MG63 (cell line): Measurements from ENCODE around the gene FARSA. TPM values are rescaled to one million over a fixed set of nuclear protein-coding genes. Genes with fewer than 3 reads are reported as not detected.
"Not testable (repeated sequence)": the region's sequence is repeated elsewhere in the genome, so short reads cannot be mapped to it uniquely, and the experiment has no call there.

Source experiments
- DNase-seq: peaks from one replicate; pipeline ENCODE4 v3.0.0-alpha.2; 2020
- H3K27me3 ChIP-seq: fragments of 250-450 bp; sonication (Bioruptor Pico); 2 replicates; pipeline ENCODE4 v1.5.1; 2020; ENCODE audit warnings: mild to moderate bottlenecking, moderate library complexity
- H3K36me3 ChIP-seq: fragments of 250-450 bp; sonication (Bioruptor Pico); 2 replicates; pipeline ENCODE4 v1.5.1; 2020; ENCODE audit warnings: mild to moderate bottlenecking, moderate library complexity
- H3K4me3 ChIP-seq: fragments of 250-450 bp; sonication (Bioruptor Pico); 2 replicates; pipeline ENCODE4 v1.5.1; 2020; ENCODE audit warnings: mild to moderate bottlenecking, moderate library complexity
- H3K9me3 ChIP-seq: fragments of 250-450 bp; sonication (Bioruptor Pico); 2 replicates; pipeline ENCODE4 v1.5.1; 2020; ENCODE audit warnings: mild to moderate bottlenecking, moderate library complexity
- total RNA-seq: library from RNA; depleted of rRNA; stranded (reverse); fragments of >200 nt; shearing (Covaris generic); gene quantifications from 2 replicates; pipeline ENCODE4 v1.2.3, GENCODE V29; 2014; ENCODE audit warnings: low replicate concordance

The FARSA gene
- total RNA-seq, 1 experiment from 2014 or later = 410 TPM

DNA sequence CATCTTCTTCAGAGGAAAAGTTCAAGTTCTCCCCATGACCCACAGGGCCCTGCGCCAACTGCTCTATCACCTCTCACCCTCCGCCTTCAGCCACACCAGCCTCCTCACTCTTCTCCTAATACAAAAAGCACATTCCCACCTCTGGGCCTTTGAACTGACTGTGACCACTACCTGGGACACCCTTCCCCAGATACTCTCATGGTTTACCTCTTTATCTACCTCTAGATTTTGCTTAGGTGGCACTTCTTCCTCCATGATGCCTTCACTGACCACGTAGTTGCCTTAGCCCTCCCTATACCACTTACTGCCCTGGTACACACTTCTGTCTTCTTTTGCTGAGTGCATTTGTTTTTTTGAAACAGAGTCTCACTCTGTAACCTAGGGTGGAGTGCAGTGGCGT lies 10.6 kb downstream of the FARSA start:
- DNase-seq = no peak
- H3K36me3 ChIP-seq = peaks cover 63% of the 10 kb centered on the region
- H3K27me3 ChIP-seq = no peaks in the 10 kb centered on the region
- H3K9me3 ChIP-seq = no peaks in the 10 kb centered on the region; the same call in 1 of the 2 replicates
- H3K4me3 ChIP-seq = no peak overlapping the region

GRCh38 chr19:12921047-12921446 lies 12.5 kb downstream of the FARSA start:
- H3K27me3 ChIP-seq = no peaks in the 10 kb centered on the region
- DNase-seq = no peak
- no peak overlapping the region for H3K4me3 ChIP-seq
- H3K9me3 ChIP-seq = no peaks in the 10 kb centered on the region; the same call in 1 of the 2 replicates
- H3K36me3 ChIP-seq = peaks cover 48% of the 10 kb centered on the region

DNA sequence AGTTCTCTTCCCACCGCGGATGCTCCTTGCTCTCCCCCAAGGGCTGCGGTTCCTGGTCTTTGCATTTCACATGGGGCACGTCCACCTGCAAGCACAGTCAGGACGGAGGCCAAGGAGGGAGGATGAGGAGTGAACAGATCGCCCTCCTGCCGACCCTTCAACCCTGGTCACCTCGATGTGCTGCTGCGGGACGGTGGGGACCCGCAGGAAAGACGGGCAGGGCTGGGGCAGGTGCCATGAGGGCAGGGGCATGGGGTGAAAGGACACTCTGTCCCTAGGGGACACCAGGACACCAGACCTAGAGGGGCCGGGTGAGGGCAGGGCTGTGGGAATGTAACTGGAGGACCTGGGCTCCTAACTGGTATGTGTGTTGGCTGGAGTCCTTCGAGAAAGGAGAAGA lies 15.3 kb downstream of the FARSA start:
- no peak for DNase-seq
- Histone ChIP-seq H3K27me3 (no peaks in the 10 kb centered on the region), H3K9me3 (no peaks in the 10 kb centered on the region; the same call in 1 of the 2 replicates), H3K36me3 (peaks cover 20% of the 10 kb centered on the region), H3K4me3 (no peak overlapping the region)

GRCh38 chr19:12915860-12916259 lies 17.7 kb downstream of the FARSA start:
- H3K36me3 ChIP-seq, H3K27me3 ChIP-seq, H3K4me3 ChIP-seq, DNase-seq, H3K9me3 ChIP-seq: not testable (repeated sequence)

DNA sequence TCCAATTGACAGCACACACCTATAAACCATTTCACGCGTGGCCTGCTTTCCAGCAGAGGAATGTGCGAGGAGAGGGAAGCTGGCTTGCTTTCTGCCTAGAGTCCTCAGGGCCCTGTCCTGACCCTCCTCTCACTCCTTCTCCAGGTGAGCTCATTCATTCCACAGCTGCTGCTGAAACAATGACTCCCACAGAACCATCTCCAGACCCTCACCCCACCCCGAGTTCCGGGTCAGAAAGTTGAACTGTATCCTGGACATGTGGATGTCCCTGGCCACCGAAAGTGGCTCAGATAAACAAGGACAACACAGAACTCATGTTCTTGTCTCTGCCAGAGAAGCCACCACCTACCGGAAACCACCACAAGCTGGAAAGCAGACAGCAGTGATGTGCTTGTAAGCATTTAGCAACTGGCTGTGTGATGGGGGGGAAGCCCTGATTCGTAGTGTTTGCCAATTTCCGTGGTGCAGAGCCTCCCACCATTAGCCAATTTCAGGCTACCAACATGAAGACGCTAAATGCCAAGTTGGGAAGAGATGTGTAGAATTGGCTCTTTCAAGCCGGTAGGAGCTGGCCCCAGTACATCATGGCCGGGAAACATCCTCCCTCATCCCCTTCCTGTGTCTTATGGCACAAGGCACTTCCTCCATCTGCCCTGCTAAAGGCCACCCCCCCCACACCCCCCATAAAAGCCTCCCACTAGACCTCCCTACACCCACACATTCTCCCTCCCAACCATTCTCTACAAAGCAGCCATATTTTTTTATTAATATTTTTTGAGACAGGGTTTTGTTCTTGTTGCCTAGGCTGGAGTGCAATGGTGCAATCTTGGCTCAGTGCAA lies 19.4 kb downstream of the FARSA start:
- Histone ChIP-seq H3K4me3 (no peak overlapping the region), H3K36me3 (no peaks in the 10 kb centered on the region), H3K27me3 (0 out of 2 replicates have a peak, but pooled peaks cover 3% of the 10 kb centered on the region), H3K9me3 (no peaks in the 10 kb centered on the region; the same call in 1 of the 2 replicates)
- DNase-seq = no peak

DNA sequence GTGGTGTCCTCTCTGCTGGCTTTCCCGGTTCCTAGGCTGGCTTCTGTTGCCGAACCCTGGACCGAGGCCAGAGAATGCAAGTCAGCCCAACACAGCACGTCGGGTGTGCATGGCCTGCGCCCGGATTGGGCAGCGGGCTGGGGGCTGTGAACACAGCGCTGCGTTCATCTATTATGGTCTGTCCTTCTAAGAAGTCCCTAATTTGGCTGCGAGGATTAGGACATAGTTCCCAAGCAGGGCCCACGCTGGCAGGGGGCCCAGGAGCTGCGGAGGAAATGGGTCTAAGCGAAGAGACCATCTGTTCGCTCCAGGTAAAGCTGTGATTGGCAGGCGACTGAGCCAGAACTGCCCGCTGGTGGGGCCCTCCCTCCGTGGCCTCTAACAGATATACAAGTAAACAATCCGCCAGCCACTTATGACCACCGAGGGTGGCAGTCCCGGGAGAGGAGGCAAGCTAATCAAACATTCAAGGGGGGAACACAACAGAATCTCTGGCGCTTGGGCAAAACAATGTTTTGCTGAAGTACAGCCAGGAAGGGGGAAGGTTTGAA lies 20.4 kb downstream of the FARSA start:
- H3K9me3 ChIP-seq = no peaks in the 10 kb centered on the region
- 0 out of 2 replicates have a peak, but pooled peaks cover 3% of the 10 kb centered on the region for H3K27me3 ChIP-seq
- H3K36me3 ChIP-seq = no peaks in the 10 kb centered on the region
- no peak for DNase-seq
- no peak overlapping the region for H3K4me3 ChIP-seq

DNA sequence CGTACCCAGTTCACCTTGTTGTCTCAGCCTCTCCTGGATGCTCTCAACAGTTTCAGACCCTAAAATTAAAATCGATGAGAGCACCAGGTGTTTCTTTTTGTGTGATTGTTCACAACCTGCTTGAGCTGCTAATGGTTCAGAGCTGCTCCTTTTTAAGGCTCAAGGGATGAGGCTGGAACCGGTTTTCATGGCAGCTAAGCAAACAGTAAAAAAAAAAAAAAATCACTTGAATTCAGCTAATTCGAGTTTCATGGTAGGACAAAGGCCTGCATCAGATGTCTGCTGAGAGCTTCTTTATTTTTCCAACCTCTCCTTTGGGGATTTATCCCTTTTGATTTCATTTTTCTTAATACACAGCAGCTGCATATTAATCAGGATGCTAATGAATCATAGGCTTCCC lies 20.9 kb downstream of the FARSA start:
- Histone ChIP-seq H3K27me3 (0 out of 2 replicates have a peak, but pooled peaks cover 3% of the 10 kb centered on the region), H3K36me3 (no peaks in the 10 kb centered on the region), H3K4me3 (no peak overlapping the region), H3K9me3 (no peaks in the 10 kb centered on the region)
- no peak for DNase-seq

- no peaks in the 10 kb centered on the region for H3K9me3 ChIP-seq
- no peaks in the 10 kb centered on the region for H3K27me3 ChIP-seq
- H3K4me3 ChIP-seq = no peak overlapping the region
- H3K36me3 ChIP-seq = no peaks in the 10 kb centered on the region; the same call in 1 of the 2 replicates
- DNase-seq = no peak
Observed at GRCh38 chr19:12907166-12907565, 26.3 kb downstream of the FARSA start.

GRCh38 chr19:12899891-12900518 lies 33.5 kb downstream of the FARSA start:
- Histone ChIP-seq H3K36me3 (peaks cover 20% of the 10 kb centered on the region), H3K9me3 (no peaks in the 10 kb centered on the region), H3K4me3 (no peak overlapping the region), H3K27me3 (no peaks in the 10 kb centered on the region)
- no peak for DNase-seq

DNA sequence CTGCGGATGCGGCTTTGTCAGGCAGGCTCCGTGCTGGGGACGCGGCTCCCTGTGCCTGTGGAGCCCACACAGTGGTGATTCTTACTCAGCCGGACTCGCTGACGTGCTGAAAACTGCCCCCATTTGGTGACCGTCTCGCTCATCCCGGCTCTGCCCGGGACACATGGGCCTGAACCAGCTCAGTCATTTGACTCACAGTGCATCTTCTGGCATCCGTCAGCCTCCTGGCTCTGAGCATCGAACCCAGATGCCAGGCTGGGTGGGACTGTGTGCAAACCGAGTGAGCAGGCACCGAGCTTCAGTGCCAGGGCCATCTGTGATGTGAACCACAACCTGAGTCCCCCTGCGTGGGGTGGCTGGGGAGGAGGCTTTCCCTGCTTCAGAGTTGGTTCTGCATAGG lies 37.1 kb downstream of the FARSA start:
- Histone ChIP-seq H3K36me3 (peaks cover 33% of the 10 kb centered on the region), H3K9me3 (no peaks in the 10 kb centered on the region), H3K27me3 (no peaks in the 10 kb centered on the region), H3K4me3 (no peak overlapping the region)
- DNase-seq = no peak

- Histone ChIP-seq H3K27me3 (no peaks in the 10 kb centered on the region; the same call in 1 of the 2 replicates), H3K36me3 (peaks cover 30% of the 10 kb centered on the region), H3K4me3 (no peak overlapping the region), H3K9me3 (no peaks in the 10 kb centered on the region)
- DNase-seq = no peak
Observed at GRCh38 chr19:12893582-12893981, 39.9 kb downstream of the FARSA start.

DNA sequence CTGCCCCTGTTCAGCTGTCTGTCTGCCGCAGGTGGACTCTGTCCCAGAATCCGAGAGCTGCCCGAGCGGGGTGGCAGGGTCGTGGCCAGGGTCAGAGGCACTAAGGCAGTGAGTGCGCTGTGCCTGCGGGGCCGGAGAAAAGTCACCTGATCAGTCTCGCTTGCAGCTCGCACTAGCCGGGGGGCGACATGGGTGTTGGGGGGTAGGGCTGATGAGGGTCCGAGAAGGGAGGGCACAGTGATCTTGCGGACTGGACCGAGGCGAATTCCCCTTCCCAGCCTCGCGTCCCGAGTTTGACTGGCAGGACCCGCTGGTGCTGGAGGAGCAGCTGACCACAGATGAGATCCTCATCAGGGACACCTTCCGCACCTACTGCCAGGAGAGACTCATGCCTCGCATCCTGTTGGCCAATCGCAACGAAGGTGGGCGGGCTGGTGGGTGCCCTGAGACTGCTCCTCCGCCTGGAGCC lies 41.9 kb downstream of the FARSA start:
- peaks cover 11% of the 10 kb centered on the region for H3K27me3 ChIP-seq
- no peaks in the 10 kb centered on the region for H3K9me3 ChIP-seq
- peak overlapping the region; percentile 94 for H3K4me3 ChIP-seq
- no peak for DNase-seq
- peaks cover 17% of the 10 kb centered on the region for H3K36me3 ChIP-seq

GRCh38 chr19:12890787-12891552 lies 42.5 kb downstream of the FARSA start, which contains the start of gene GCDH:
Gene GCDH, plus strand, starts transcription at chr19:12891160. Its CDS starts 145 bp downstream, at chr19:12891305.
- Histone ChIP-seq H3K9me3 (no peaks in the 10 kb centered on the region; the same call in 1 of the 2 replicates), H3K4me3 (peak within 1 kb of the TSS; percentile 94), H3K27me3 (peaks cover 15% of the 10 kb centered on the region), H3K36me3 (peaks cover 13% of the 10 kb centered on the region)
- DNase-seq = peak; percentile 100

GRCh38 chr19:12890299-12890786 lies 43.2 kb downstream of the FARSA start:
- Histone ChIP-seq H3K36me3 (peaks cover 13% of the 10 kb centered on the region), H3K4me3 (peak overlapping the region; percentile 94), H3K27me3 (peaks cover 22% of the 10 kb centered on the region)
- DNase-seq, H3K9me3 ChIP-seq: not testable (repeated sequence)

DNA sequence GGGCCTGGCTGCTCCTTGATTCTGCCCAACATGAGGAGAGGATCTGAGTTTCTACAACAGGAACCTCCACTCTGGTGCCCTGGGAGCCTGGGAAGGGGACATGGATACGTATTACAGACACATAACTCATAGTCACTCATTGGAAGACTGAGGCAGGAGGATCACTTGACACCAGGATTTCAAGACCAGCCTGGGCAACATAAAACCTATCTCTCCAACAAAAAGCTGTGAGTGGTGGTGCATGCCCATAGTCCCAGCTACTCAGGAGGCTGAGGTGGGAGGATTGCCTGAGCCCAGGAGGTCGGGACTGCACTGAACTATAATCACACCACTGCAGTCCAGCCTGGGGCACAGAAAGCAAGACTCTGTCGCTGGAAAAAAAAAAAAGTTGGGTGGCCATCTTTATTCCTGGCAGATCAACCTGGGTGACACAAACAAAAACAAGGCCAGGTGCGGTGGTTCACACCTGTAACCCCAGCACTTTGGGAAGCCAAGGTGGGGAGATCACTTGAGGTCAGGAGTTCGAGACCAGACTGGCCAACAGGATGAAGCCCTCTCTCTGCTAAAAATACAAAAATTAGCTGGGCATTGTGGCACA lies 45.4 kb downstream of the FARSA start:
- Histone ChIP-seq H3K27me3 (peaks cover 30% of the 10 kb centered on the region), H3K4me3 (no peak overlapping the region), H3K36me3 (peaks cover 2% of the 10 kb centered on the region), H3K9me3 (peaks cover 25% of the 10 kb centered on the region)
- DNase-seq = no peak
